ENCODE data around the gene BABAM1. TPM values are rescaled to one million over a fixed set of nuclear protein-coding genes. Genes with fewer than 3 reads are reported as not detected.

The BABAM1 gene
- total and polyA plus RNA-seq, 9 of the 15 experiments (the other 6 are each of a cell fraction or from before 2014, with no cell fraction given) = 14.7 to 160 (median 113) TPM

- TF ChIP-seq THAP12 (CRISPR knock-in tag; IDR thresholded peaks at IDR 0.05) = no peak
- TF ChIP-seq ZBTB7A (IDR thresholded peaks at IDR 0.05; ENCODE audit: borderline replicate concordance, control insufficient read depth, low read depth, low read length) = peak; percentile 21; the same call in 1 of the 2 replicates
- peak; percentile 33; the same call in 1 of the 2 replicates for TF ChIP-seq MYC (IDR thresholded peaks at IDR 0.05; ENCODE audit: low read depth, low read length)
- TF ChIP-seq MYC (CRISPR knock-in tag; IDR thresholded peaks at IDR 0.05; ENCODE audit: borderline replicate concordance, low read depth) = no peak
- no peak for TF ChIP-seq RAD51 (IDR thresholded peaks at IDR 0.05; ENCODE audit: borderline replicate concordance, low read depth)
- no peak for TF ChIP-seq ZBTB2 (IDR thresholded peaks at IDR 0.05)
- TF ChIP-seq ZNF175 (CRISPR knock-in tag; IDR thresholded peaks at IDR 0.05; ENCODE audit: low read depth) = no peak
- no peak for TF ChIP-seq ATF1 (CRISPR knock-in tag; IDR thresholded peaks at IDR 0.05)
- no peak for TF ChIP-seq ATF1 (tag; IDR thresholded peaks at IDR 0.05)
- no peak for TF ChIP-seq PHTF2 (CRISPR knock-in tag; IDR thresholded peaks at IDR 0.05)
- TF ChIP-seq ATF4 (CRISPR knock-in tag; IDR thresholded peaks at IDR 0.05) = no peak
- TF ChIP-seq CHD2 (IDR thresholded peaks at IDR 0.05; ENCODE audit: low read depth, low read length) = peak; percentile 37; the same call in 1 of the 2 replicates
- no peak for TF ChIP-seq ATF6 (CRISPR knock-in tag; IDR thresholded peaks at IDR 0.05)
- no peak for TF ChIP-seq GATAD2A (IDR thresholded peaks at IDR 0.05)
- TF ChIP-seq ZNF592 (IDR thresholded peaks at IDR 0.05) = 0 out of 2 replicates have a peak, but pooled peaks have one; percentile 28
- TF ChIP-seq JUNB (CRISPR knock-in tag; conservative IDR thresholded peaks at IDR 0.05) = no peak
- TF ChIP-seq NR4A1 (CRISPR knock-in tag; IDR thresholded peaks at IDR 0.05) = no peak
- no peak for TF ChIP-seq NR4A1 (tag; IDR thresholded peaks at IDR 0.05)
Measured at GRCh38 chr19:17227798-17228367, 39.4 kb upstream of the BABAM1 start (continued).

Measured in K562 (cell line).